CD14-positive monocyte (primary cell): ENCODE data around the gene METTL1. TPM values are rescaled to one million over a fixed set of nuclear protein-coding genes. Genes with fewer than 3 reads are reported as not detected.

Source experiments
- DNase-seq, 3 donors: peaks; one replicate each; pipeline ENCODE4 v3.0.0-alpha.2; 2011 to 2022
- H2AFZ ChIP-seq: 2 replicates; pipeline ENCODE4 v1.6.0; 2012; ENCODE audit warnings: mild to moderate bottlenecking, low read depth, low read length, inconsistent platforms; ENCODE audit not compliant: insufficient read depth, poor library complexity, severe bottlenecking
- H3K27ac ChIP-seq, 2 donors: 1 replicate in 1 of 2; 2 replicates in 1 of 2; pipeline ENCODE4 v1.5.1; 2012 to 2013; ENCODE audit warnings: low read length in 2 of 2, control low read depth in 1 of 2, inconsistent platforms in 1 of 2, low read depth in 1 of 2, mild to moderate bottlenecking in 1 of 2
- H3K27me3 ChIP-seq, 2 donors: one replicate each; pipeline versions ENCODE4 v1.6.0 to v1.6.1; 2011 to 2013; ENCODE audit warnings: low read length in 2 of 2; ENCODE audit not compliant: control insufficient read depth in 2 of 2, insufficient read depth in 2 of 2
- H3K36me3 ChIP-seq, 2 donors: replicated peaks in 1 of 2; 1 replicate in 1 of 2; 2 replicates in 1 of 2; pipeline versions ENCODE4 v1.5.1 to v1.6.1; 2012 to 2013; ENCODE audit warnings: low read length in 2 of 2, control low read depth in 1 of 2, inconsistent platforms in 1 of 2, mild to moderate bottlenecking in 1 of 2; ENCODE audit not compliant: insufficient read depth in 2 of 2, control insufficient read depth in 1 of 2
- H3K4me1 ChIP-seq, 2 donors: 1 replicate in 1 of 2; 2 replicates in 1 of 2; pipeline versions ENCODE4 v1.5.1 to v1.6.1; 2012 to 2013; ENCODE audit warnings: low read length in 2 of 2, control low read depth in 1 of 2, inconsistent platforms in 1 of 2, mild to moderate bottlenecking in 1 of 2, moderate library complexity in 1 of 2; ENCODE audit not compliant: insufficient read depth in 2 of 2, control insufficient read depth in 1 of 2
- H3K4me2 ChIP-seq: replicated peaks from 2 replicates; pipeline ENCODE3; 2012; ENCODE audit warnings: low read length, moderate library complexity, mild to moderate bottlenecking; ENCODE audit not compliant: poor library complexity, severe bottlenecking; ENCODE audit errors: extremely low read depth
- H3K4me3 ChIP-seq, 3 experiments: fragments of 200-600 bp in 1 of 3; sonication (generic) in 1 of 3; replicated peaks in 1 of 3; 1 replicate in 2 of 3; 2 replicates in 1 of 3; pipeline ENCODE4 v1.5.1; 2011 to 2013; ENCODE audit warnings: low read length in 3 of 3, mild to moderate bottlenecking in 3 of 3, control low read depth in 2 of 3, low read depth in 2 of 3, inconsistent platforms in 1 of 3, moderate library complexity in 1 of 3
- H3K79me2 ChIP-seq: 2 replicates; pipeline ENCODE4 v1.6.0; 2012; ENCODE audit warnings: mild to moderate bottlenecking, control low read depth, inconsistent platforms, low read length, moderate library complexity; ENCODE audit not compliant: insufficient read depth
- H3K9ac ChIP-seq: 2 replicates; pipeline ENCODE4 v1.6.0; 2017; ENCODE audit warnings: low read length, mild to moderate bottlenecking; ENCODE audit not compliant: insufficient read depth, poor library complexity, severe bottlenecking
- H3K9me3 ChIP-seq, 2 donors: replicated peaks in 1 of 2; 1 replicate in 1 of 2; 2 replicates in 1 of 2; pipeline versions ENCODE4 v1.5.1 to v1.6.1; 2012 to 2013; ENCODE audit warnings: low read length in 2 of 2, control low read depth in 1 of 2; ENCODE audit not compliant: control insufficient read depth in 1 of 2, insufficient read depth in 1 of 2
- H4K20me1 ChIP-seq: 2 replicates; pipeline ENCODE4 v1.6.0; 2012; ENCODE audit warnings: mild to moderate bottlenecking, low read length, control low read depth, moderate library complexity; ENCODE audit not compliant: insufficient read depth
- H3K27ac Mint-ChIP-seq, 7 donors: one replicate each; pipeline ENCODE4 v1.8.0; 2020; ENCODE audit warnings: mild to moderate bottlenecking in 7 of 7, mixed read lengths in 7 of 7, moderate library complexity in 6 of 7, inconsistent platforms in 2 of 7
- H3K27me3 Mint-ChIP-seq, 3 donors: one replicate each; pipeline ENCODE4 v1.8.0; 2021 to 2022; ENCODE audit warnings: low read depth in 3 of 3, mild to moderate bottlenecking in 3 of 3, mixed read lengths in 3 of 3, moderate library complexity in 3 of 3, inconsistent platforms in 1 of 3
- H3K36me3 Mint-ChIP-seq, 2 donors: one replicate each; pipeline ENCODE4 v1.8.0; 2020; ENCODE audit warnings: mixed read lengths in 2 of 2, inconsistent platforms in 1 of 2, mild to moderate bottlenecking in 1 of 2
- H3K4me1 Mint-ChIP-seq: one replicate; pipeline ENCODE4 v1.8.0; 2020; ENCODE audit warnings: mild to moderate bottlenecking, mixed read lengths
- H3K4me3 Mint-ChIP-seq, 2 donors: one replicate each; pipeline ENCODE4 v1.8.0; 2020; ENCODE audit warnings: mild to moderate bottlenecking in 2 of 2, mixed read lengths in 2 of 2, moderate library complexity in 1 of 2
- H3K9me3 Mint-ChIP-seq, 7 donors: one replicate each; pipeline ENCODE4 v1.8.0; 2020 to 2022; ENCODE audit warnings: mixed read lengths in 7 of 7, mild to moderate bottlenecking in 6 of 7, moderate library complexity in 6 of 7, inconsistent platforms in 2 of 7
- CTCF ChIP-seq: fragments of 200-600 bp; IDR thresholded peaks from one replicate; pipeline ENCODE4 v1.8.0; 2022; ENCODE audit warnings: antibody characterized with exemption, mild to moderate bottlenecking
- WGBS: methylation state at CpG from one replicate; pipeline ENCODE4 v1.1.5; 2013; ENCODE audit warnings: missing lambda C conversion rate; ENCODE audit not compliant: insufficient coverage; 5-methylcytosine and 5-hydroxymethylcytosine counted together
- intact Hi-C, 2 donors: fragments of 100-400 bp; cut with micrococcal nuclease; formaldehyde crosslinking; loops; one replicate each; pipeline versions ENCODE4 v1.15.0 to v1.15.1; 2023
- polyA plus RNA-seq, 3 donors: library from polyadenylated mRNA; depleted of rRNA in 1 of 3; unstranded in 2 of 3; stranded (reverse) in 1 of 3; fragments of 300-500 nt in 2 of 3; fragments of >200 nt in 1 of 3; fragmentation: Illumina TruSeq in 2 of 3; gene quantifications; 1 replicate in 2 of 3; 2 replicates in 1 of 3; pipeline ENCODE4 v1.2.3, GENCODE V29; 2012 to 2021

The METTL1 gene
- polyA plus RNA-seq, 3 donors, result 3.4 to 5.0 (median 3.7) TPM

- Mint-ChIP-seq H3K4me3 (no peak overlapping the region), H3K36me3 (peaks cover 67 to 79% of the 10 kb centered on the region in 2 donors), H3K4me1 (peaks cover 8% of the 10 kb centered on the region), H3K9me3 (no peaks in the 10 kb centered on the region), H3K27me3 (no peaks in the 10 kb centered on the region), H3K27ac (peak overlapping the region in 2 of 7 donors; percentile 4 to 10)
- no peak for DNase-seq
- Histone ChIP-seq H3K27ac (no peak overlapping the region), H3K27me3 (no peaks in the 10 kb centered on the region), H3K79me2 (no peaks in the 10 kb centered on the region), H3K9ac (no peak overlapping the region), H3K4me1 (peaks cover 9 to 10% of the 10 kb centered on the region in 2 donors), H2AFZ (no peak overlapping the region), H3K4me2 (no peak overlapping the region), H3K9me3 (no peaks in the 10 kb centered on the region), H3K4me3 (no peak overlapping the region), H4K20me1 (no peaks in the 10 kb centered on the region), H3K36me3 (peaks cover 68 to 87% of the 10 kb centered on the region in 2 donors)
- no CpG with 5 or more reads among the region's 1 CpG for WGBS
- no peak for TF ChIP-seq CTCF
- intact Hi-C loops, result no loop called here
Observed at GRCh38 chr12:57796996-57797395, 25.1 kb upstream of the METTL1 start.

GRCh38 chr12:57795354-57795753 is 23.4 kb upstream of the METTL1 start:
- Histone ChIP-seq H3K27me3 (no peaks in the 10 kb centered on the region), H3K36me3 (peaks cover 72 to 86% of the 10 kb centered on the region in 2 donors), H3K27ac (no peak overlapping the region), H3K79me2 (no peaks in the 10 kb centered on the region), H3K9me3 (no peaks in the 10 kb centered on the region), H3K4me3 (no peak overlapping the region), H2AFZ (no peak overlapping the region), H3K4me2 (no peak overlapping the region), H3K4me1 (peaks cover 9 to 10% of the 10 kb centered on the region in 2 donors), H3K9ac (no peak overlapping the region), H4K20me1 (no peaks in the 10 kb centered on the region)
- DNase-seq, result no peak
- intact Hi-C loops, result no loop called here
- no peak overlapping the region for H3K4me3 Mint-ChIP-seq
- peaks cover 8% of the 10 kb centered on the region for H3K4me1 Mint-ChIP-seq
- H3K36me3 Mint-ChIP-seq, result peaks cover 65 to 78% of the 10 kb centered on the region in 2 donors
- 97% methylated on average over 3 of the region's 6 CpGs for WGBS
- no peak for TF ChIP-seq CTCF
- H3K27ac Mint-ChIP-seq, result no peak overlapping the region
- no peaks in the 10 kb centered on the region for H3K27me3 Mint-ChIP-seq
- H3K9me3 Mint-ChIP-seq, result no peaks in the 10 kb centered on the region
